Cardiac fibroblast (primary cell): Measurements from ENCODE around the gene FURIN.
"Not testable (repeated sequence)": the region's sequence is repeated elsewhere in the genome, so short reads cannot be mapped to it uniquely, and the experiment has no call there.

ENCODE experiments used
- DNase-seq, 2 donors: peaks; one replicate each; pipeline versions ENCODE4 v3.0.0 to v3.0.0-alpha.2; 2010; ENCODE audit warnings: low read depth in 2 of 2
- H3K4me3 ChIP-seq, 2 donors: replicated peaks in 1 of 2; 1 replicate in 1 of 2; 2 replicates in 1 of 2; pipeline ENCODE4 v1.5.1; 2011; ENCODE audit warnings: low read depth in 2 of 2, low read length in 2 of 2, mild to moderate bottlenecking in 2 of 2, moderate library complexity in 1 of 2
- CTCF ChIP-seq: IDR thresholded peaks from one replicate; pipeline ENCODE4 v1.5.1; 2011; ENCODE audit warnings: low read depth, mild to moderate bottlenecking, low read length, inconsistent platforms

FURIN gene

DNA sequence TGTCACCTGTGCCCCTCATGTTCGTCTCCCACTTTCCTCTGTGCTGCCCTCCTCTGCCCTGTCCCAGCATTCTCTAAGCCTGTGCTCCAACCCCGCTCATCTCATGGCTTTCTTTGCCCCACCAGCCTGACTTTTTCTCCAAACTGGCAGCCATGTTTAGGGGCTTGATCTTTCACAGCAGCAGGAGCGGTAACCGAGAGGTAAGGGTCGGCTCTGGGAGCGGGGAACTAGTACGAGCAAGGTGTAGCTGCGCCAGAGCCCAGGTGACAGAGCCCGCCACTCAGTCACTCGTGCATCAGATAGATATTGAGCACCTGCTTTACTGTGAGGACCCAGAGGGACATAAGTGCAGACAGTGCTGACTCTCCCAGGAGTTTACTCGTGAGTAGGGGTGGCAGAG is 48.1 kb downstream of the FURIN start:
- TF ChIP-seq CTCF: no peak
- no peak for DNase-seq
- H3K4me3 ChIP-seq: no peak overlapping the region

DNA sequence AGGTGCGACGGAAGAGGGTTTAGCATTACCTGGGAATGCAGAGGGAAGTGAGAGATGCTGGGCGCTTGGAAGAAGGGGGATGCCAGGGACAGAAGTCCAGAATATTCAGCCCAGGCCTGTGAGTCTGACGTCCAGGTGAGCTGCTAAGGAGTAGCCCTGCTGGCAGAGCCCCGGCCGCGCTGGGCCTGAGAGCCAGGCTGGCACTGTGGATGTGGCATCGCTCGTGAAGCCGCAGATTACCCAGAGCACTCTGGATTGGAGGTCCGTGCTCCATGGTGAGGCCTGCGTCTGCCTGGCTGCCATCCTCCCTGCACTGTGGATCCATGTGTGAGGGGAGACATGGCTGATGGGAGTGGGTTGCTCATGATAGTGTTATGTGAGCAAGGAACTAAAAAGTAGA is 49.2 kb downstream of the FURIN start:
- H3K4me3 ChIP-seq: no peak overlapping the region
- TF ChIP-seq CTCF: no peak

GRCh38 chr15:90918034-90918788 is 49.8 kb downstream of the FURIN start:
- no peak for DNase-seq
- TF ChIP-seq CTCF: no peak
- H3K4me3 ChIP-seq: no peak overlapping the region

More for the DNA sequence above, 49.2 kb downstream of the FURIN start:
- DNase-seq: no peak

- TF ChIP-seq CTCF: no peak
- DNase-seq: no peak
- H3K4me3 ChIP-seq: no peak overlapping the region
Observed at GRCh38 chr15:90918835-90919234, 50.4 kb downstream of the FURIN start.

- no peak overlapping the region for H3K4me3 ChIP-seq
- TF ChIP-seq CTCF: no peak
- no peak for DNase-seq
Observed at GRCh38 chr15:90921887-90922286, 53.5 kb downstream of the FURIN start.

DNA sequence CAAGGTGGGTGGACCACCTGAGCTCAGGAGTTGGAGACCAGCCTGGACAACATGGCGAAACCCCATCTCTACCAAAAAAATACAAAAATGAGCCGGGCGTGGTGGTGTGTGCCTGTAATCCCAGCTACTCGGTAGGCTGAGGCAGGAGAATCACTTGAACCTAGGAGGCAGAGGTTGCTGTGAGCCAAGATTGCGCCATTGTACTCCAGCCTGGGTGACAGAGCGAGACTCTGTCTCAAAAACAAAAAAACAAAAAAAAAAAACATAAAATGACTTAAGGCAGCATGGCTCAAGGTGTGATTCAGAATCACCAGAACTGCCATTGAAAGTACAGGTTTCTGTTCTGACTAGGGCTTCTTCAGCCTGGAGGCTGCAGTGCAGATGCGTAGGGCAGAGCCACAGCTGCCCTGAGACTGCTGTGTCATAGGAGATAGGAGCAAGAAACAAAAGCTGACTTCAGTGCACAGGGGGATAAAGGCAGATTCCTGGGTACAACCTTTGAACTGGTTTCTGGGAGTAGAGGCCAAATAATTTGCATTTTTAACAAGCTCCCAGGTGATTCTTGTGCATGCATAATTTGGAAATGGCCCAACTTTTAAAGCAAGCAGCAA is 54.4 kb downstream of the FURIN start:
- DNase-seq, H3K4me3 ChIP-seq: not testable (repeated sequence)

GRCh38 chr15:90924375-90924774 is 56.0 kb downstream of the FURIN start:
- DNase-seq: no peak
- TF ChIP-seq CTCF: no peak
- no peak overlapping the region for H3K4me3 ChIP-seq

DNA sequence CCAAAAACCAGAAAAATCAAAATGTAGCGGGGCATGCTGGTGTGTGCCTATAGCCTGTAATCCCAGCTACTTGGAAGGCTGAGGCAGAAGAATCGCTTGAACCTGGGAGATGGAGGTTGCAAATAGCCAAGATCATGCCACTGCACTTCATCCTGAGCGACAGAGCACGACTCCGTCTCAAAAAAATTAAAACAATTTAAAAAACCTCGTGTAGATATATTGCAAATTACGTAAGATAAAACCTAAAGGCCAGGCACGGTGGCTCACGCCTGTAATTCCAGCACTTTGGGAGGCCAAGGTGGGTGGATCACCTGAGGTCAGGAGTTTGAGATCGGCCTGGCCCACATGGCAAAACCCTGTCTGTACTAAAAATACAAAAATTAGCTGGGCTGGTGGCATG is 58.4 kb downstream of the FURIN start:
- not testable (repeated sequence) for H3K4me3 ChIP-seq, DNase-seq

GRCh38 chr15:90928106-90928505 is 59.7 kb downstream of the FURIN start:
- not testable (repeated sequence) for H3K4me3 ChIP-seq, DNase-seq
